HFFc6 (cell line): ENCODE measurements around the gene AIFM2. TPM values are rescaled to one million over a fixed set of nuclear protein-coding genes. Genes with fewer than 3 reads are reported as not detected.

Source experiments
- DNase-seq: peaks from one replicate; pipeline ENCODE4 v3.0.0-alpha.2; 2018
- H3K27ac Mint-ChIP-seq: 2 replicates; pipeline ENCODE4 v1.8.0; 2020; ENCODE audit warnings: mild to moderate bottlenecking, mixed read lengths
- H3K27me3 Mint-ChIP-seq: 2 replicates; pipeline ENCODE4 v1.8.0; 2021; ENCODE audit warnings: mild to moderate bottlenecking, moderate library complexity, mixed read lengths; ENCODE audit not compliant: insufficient read depth
- H3K36me3 Mint-ChIP-seq: 2 replicates; pipeline ENCODE4 v1.8.0; 2021; ENCODE audit warnings: low read depth, mixed read lengths
- H3K4me1 Mint-ChIP-seq: 2 replicates; pipeline ENCODE4 v1.8.0; 2020; ENCODE audit warnings: low read depth, mixed read lengths
- H3K4me3 Mint-ChIP-seq: 2 replicates; pipeline ENCODE4 v1.8.0; 2020; ENCODE audit warnings: mild to moderate bottlenecking, moderate library complexity, mixed read lengths
- H3K9me3 Mint-ChIP-seq: 2 replicates; pipeline ENCODE4 v1.8.0; 2020; ENCODE audit warnings: mild to moderate bottlenecking, mixed read lengths
- CTCF ChIP-seq: fragments of 200-600 bp; sonication (generic); IDR thresholded peaks from 2 replicates; pipeline ENCODE4 v1.5.0; 2021; ENCODE audit warnings: antibody characterized with exemption, mild to moderate bottlenecking
- total RNA-seq, 6 experiments: library from RNA; stranded (reverse); fragmentation: NEBNext Ultra II Directional; extraction: Animal tissue kit (Norgen Biotek cat#: 25700); gene quantifications; 2 replicates in 1 of 6; 3 replicates in 5 of 6; pipeline ENCODE4 v1.2.3, GENCODE V29; 2021

AIFM2 gene
- total RNA-seq, 6 experiments from 2014 or later: 5.1 to 12.3 (median 10.4) TPM

- peaks cover 12% of the 10 kb centered on the region; the same call in 1 of the 2 replicates for H3K36me3 Mint-ChIP-seq
- peak; percentile 4 for DNase-seq
- H3K27ac Mint-ChIP-seq: no peak overlapping the region
- TF ChIP-seq CTCF: peak; percentile 97
- H3K9me3 Mint-ChIP-seq: no peaks in the 10 kb centered on the region
- no peak overlapping the region for H3K4me3 Mint-ChIP-seq
- no peaks in the 10 kb centered on the region for H3K4me1 Mint-ChIP-seq
- no peaks in the 10 kb centered on the region; the same call in 1 of the 2 replicates for H3K27me3 Mint-ChIP-seq
Observed at GRCh38 chr10:70115948-70116682, 16.5 kb downstream of the AIFM2 start.

- no peak overlapping the region for H3K4me3 Mint-ChIP-seq
- peaks cover 12% of the 10 kb centered on the region; the same call in 1 of the 2 replicates for H3K36me3 Mint-ChIP-seq
- no peak; the same call in 1 of the 2 replicates for TF ChIP-seq CTCF
- no peaks in the 10 kb centered on the region for H3K4me1 Mint-ChIP-seq
- no peaks in the 10 kb centered on the region for H3K9me3 Mint-ChIP-seq
- DNase-seq: no peak
- no peak overlapping the region for H3K27ac Mint-ChIP-seq
- H3K27me3 Mint-ChIP-seq: no peaks in the 10 kb centered on the region; the same call in 1 of the 2 replicates
Observed at GRCh38 chr10:70114902-70115301, 17.7 kb downstream of the AIFM2 start.

GRCh38 chr10:70112071-70112470, 20.6 kb downstream of the AIFM2 start:
- no peaks in the 10 kb centered on the region for H3K9me3 Mint-ChIP-seq
- no peak for TF ChIP-seq CTCF
- no peaks in the 10 kb centered on the region; the same call in 1 of the 2 replicates for H3K27me3 Mint-ChIP-seq
- H3K36me3 Mint-ChIP-seq: peaks cover 12% of the 10 kb centered on the region; the same call in 1 of the 2 replicates
- no peak overlapping the region for H3K27ac Mint-ChIP-seq
- no peak overlapping the region for H3K4me3 Mint-ChIP-seq
- H3K4me1 Mint-ChIP-seq: no peaks in the 10 kb centered on the region
- DNase-seq: no peak

DNA sequence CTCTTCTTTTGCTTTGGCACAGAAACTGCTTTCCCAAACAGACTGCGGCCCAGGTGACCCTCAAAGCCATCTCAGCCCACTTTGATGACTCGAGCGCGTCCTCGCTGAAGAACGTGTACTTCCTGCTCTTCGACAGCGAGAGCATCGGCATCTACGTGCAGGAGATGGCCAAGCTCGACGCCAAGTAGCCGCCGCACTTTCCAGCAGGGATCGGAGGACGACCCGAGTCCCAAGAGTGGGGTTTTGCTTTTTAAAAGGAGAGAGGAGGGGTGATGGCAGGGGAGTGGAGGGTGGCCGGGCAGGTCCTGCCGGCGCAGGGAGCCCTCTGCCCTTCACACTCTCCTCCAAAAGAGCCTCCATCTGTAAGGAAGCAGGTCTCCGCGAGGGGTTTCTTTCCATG, 21.1 kb downstream of the AIFM2 start:
- no peak overlapping the region for H3K4me3 Mint-ChIP-seq
- no peak overlapping the region for H3K27ac Mint-ChIP-seq
- H3K36me3 Mint-ChIP-seq: peaks cover 12% of the 10 kb centered on the region; the same call in 1 of the 2 replicates
- no peak for DNase-seq
- TF ChIP-seq CTCF: no peak
- H3K4me1 Mint-ChIP-seq: no peaks in the 10 kb centered on the region
- no peaks in the 10 kb centered on the region; the same call in 1 of the 2 replicates for H3K27me3 Mint-ChIP-seq
- no peaks in the 10 kb centered on the region for H3K9me3 Mint-ChIP-seq

GRCh38 chr10:70109064-70109729, 23.4 kb downstream of the AIFM2 start:
- peaks cover 5% of the 10 kb centered on the region; the same call in 1 of the 2 replicates for H3K36me3 Mint-ChIP-seq
- DNase-seq: no peak
- H3K4me1 Mint-ChIP-seq: no peaks in the 10 kb centered on the region
- no peak overlapping the region for H3K27ac Mint-ChIP-seq
- peaks cover 6% of the 10 kb centered on the region; the same call in 1 of the 2 replicates for H3K27me3 Mint-ChIP-seq
- no peak for TF ChIP-seq CTCF
- H3K4me3 Mint-ChIP-seq: no peak overlapping the region
- H3K9me3 Mint-ChIP-seq: no peaks in the 10 kb centered on the region
